GM19240 (cell line): ENCODE measurements around the gene PLXNA4.

ENCODE experiments used
- DNase-seq: peaks from one replicate; pipeline ENCODE4 v3.0.0; 2011; ENCODE audit warnings: low spot score; ENCODE audit not compliant: insufficient read length

Gene PLXNA4

DNA sequence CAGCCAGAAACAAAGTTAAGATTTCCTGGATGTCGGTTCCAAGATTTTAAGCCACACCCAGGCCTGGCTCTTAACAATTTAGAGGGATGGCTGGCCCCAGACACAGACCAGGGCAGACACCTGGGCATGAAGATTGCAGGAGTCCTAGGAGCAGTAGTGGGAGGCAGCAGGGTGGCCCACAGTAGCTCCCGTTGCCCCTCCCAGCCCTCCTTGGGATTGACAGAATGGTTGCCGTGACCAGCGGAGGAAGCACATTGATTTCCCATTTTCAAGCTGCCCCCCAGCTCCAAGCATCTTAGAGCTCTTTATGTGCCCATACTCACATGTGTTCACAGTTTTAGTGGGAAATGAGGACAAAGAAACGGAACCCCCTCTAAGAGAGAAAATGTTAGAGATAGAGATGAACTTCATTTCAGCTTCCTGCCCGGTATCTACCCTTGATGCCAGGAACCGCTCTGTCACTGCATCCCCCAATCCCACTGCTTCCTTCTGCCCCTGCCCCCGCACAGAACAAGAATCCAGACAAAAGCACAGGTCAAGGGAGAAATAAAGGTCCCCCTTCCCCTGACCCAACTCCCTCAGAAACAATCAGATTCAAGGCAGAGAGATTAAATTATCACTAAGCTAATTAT, 101.1 kb downstream of the PLXNA4 start:
- no peak for DNase-seq

DNA sequence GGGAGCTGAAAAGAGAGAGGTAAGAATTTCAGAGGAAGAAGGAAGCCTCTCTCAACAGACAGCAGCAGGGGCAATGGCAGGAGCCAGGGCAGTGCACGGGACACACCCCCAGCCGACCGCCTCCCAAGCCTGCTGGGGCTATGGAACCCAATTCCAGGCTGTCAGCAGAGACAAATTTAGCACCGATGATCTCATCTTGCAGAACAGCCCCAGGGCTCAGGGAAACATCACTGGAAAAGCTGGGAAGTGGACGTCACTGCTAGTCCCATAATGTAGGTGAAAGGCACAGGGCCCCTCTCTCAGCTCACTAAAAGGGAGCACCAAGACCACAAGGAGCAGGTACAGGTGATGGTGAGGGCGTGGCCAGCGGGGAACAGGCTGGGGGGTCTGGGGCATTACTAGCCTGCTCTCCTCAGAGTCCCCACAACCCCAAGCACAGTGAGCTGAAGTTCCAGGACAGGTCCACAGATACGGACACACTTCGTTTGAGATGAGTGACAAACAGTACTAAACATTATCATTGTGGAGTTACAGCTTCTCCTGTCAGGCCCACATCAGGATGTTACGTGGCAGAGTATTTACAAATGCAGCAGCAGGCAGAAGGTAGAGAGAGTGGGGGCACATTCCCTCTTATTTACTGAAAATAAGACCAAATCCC, 103.7 kb downstream of the PLXNA4 start:
- DNase-seq = no peak

- no peak for DNase-seq
Measured at GRCh38 chr7:132471515-132471914, 104.8 kb downstream of the PLXNA4 start.

- DNase-seq = no peak
Measured at GRCh38 chr7:132469681-132470080, 106.6 kb downstream of the PLXNA4 start.

GRCh38 chr7:132469264-132469663, 107.0 kb downstream of the PLXNA4 start:
- no peak for DNase-seq

DNA sequence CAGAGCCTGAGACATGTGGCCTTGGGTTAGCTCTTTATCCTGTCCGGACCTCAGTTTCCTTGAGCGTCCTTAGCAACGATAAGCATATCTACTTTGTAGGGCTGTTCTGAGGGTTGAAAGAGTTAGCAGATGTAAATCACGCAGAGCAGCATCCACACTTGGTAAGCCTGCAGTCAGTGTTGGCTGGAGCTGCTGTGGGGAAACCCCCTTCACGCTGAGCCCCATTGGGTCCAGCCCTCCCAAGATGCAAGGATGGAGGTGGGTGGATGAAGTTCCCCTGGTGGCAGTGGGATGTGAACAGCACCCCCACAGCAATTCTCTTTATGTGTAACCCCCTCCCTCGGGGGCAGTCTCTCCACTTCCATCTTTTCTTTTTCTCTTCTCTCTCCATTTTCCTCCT, 109.9 kb downstream of the PLXNA4 start:
- no peak for DNase-seq

GRCh38 chr7:132465516-132465915, 110.8 kb downstream of the PLXNA4 start:
- no peak for DNase-seq

- no peak for DNase-seq
Measured at GRCh38 chr7:132464740-132465139, 111.5 kb downstream of the PLXNA4 start.

- no peak for DNase-seq
Measured at GRCh38 chr7:132463922-132464321, 112.3 kb downstream of the PLXNA4 start.

GRCh38 chr7:132462478-132462877, 113.8 kb downstream of the PLXNA4 start:
- DNase-seq = no peak

GRCh38 chr7:132461032-132461592, 115.2 kb downstream of the PLXNA4 start:
- no peak for DNase-seq

DNA sequence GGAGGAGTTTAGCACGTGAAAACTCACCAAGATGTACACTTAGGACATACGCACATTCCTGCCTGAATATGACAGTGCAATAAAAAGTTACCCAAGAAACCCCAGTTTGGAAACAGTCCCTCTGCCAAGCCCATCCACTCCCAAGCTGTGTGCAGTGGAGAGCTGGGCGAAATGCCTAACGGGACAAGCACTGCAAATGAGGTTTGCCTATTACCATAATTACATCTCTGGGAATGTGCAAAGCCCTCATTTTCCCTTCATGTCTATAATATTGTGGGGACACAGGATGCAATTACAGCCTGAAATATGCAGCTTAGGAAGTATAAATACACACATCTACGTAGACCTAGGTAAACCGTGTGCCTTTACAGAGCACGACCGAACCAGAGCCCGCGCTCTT, 117.5 kb downstream of the PLXNA4 start:
- DNase-seq = no peak

GRCh38 chr7:132457658-132458057, 118.6 kb downstream of the PLXNA4 start:
- no peak for DNase-seq

DNA sequence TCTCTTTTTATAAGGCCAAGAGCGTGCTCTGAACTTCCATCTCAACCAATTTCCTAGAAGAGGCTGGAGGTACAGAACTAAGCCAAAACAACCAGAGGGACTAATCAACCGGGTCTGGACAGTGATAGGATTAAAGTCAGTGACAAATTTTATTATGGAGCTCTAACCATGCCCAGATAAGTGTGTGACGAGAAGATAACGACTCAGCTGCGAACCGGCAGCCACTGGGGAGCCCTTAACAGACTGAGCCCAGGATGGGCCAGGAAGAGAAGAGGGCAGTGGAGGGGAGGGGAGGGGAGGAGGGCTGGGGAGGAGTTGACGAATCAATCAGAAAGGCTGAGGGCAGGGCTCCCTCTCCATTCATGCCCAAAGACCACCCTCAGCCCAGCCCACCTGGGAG, 119.9 kb downstream of the PLXNA4 start:
- no peak for DNase-seq

- no peak for DNase-seq
Measured at GRCh38 chr7:132455378-132455777, 120.9 kb downstream of the PLXNA4 start.

DNA sequence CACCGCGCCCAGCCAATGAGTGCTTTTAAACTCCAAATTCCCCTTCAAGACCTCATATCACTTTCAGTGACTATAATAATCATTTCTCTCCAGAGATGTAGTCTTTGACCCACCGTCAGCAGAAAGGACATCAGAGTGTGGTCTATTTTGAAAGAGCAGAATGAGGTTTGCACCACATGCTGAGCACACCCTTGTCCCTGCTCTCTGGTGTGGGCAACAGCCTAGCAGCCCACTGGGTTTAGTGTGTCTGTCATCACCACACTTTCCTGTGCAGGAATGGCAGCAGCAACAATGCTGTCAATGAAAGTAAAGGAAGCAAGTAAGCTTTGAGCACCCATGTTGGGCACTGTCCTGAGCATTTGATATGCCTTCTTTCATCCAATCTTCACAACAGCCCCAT, 122.4 kb downstream of the PLXNA4 start:
- DNase-seq = no peak

GRCh38 chr7:132451161-132451560, 125.1 kb downstream of the PLXNA4 start:
- DNase-seq = no peak

DNA sequence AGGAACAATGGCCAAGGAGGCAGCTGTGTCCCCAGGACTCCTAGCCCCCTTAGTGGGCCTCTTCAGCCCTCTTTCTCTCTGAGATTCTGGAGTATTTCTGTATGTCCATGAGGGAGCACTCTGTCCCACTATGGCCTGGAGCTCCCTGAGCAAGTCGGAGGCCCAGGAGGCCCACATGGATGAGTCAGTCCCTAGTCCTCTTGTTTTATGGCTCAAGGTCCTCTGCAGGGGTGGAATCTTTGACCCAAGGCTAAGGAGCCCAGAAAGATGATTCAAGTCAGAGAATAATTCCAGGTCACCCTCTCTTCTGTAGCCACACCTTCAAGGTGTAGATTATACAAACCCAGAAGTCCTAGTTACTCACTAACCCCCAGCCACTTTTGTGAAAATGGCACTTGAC, 125.6 kb downstream of the PLXNA4 start:
- DNase-seq = no peak

GRCh38 chr7:132450188-132450587, 126.1 kb downstream of the PLXNA4 start:
- no peak for DNase-seq

GRCh38 chr7:132446666-132447278, 129.5 kb downstream of the PLXNA4 start:
- DNase-seq = no peak

- no peak for DNase-seq
Measured at GRCh38 chr7:132446260-132446659, 130.0 kb downstream of the PLXNA4 start.

GRCh38 chr7:132443761-132444520, 132.3 kb downstream of the PLXNA4 start:
- no peak for DNase-seq
